Panc1 (cell line): ENCODE data around the gene CPA5.

Experiments used
- CTCF ChIP-seq: fragments of 450-650 bp; IDR thresholded peaks from 2 replicates; pipeline ENCODE4 v1.5.1; 2017; ENCODE audit warnings: mild to moderate bottlenecking
- POLR2AphosphoS5 ChIP-seq: IDR thresholded peaks from 2 replicates; pipeline ENCODE4 v1.6.1; 2012; ENCODE audit warnings: mild to moderate bottlenecking, low read depth, low read length, moderate library complexity
- TCF7L2 ChIP-seq: IDR thresholded peaks from 2 replicates; pipeline ENCODE4 v1.6.1; 2011; ENCODE audit warnings: mild to moderate bottlenecking, low read depth, low read length, inconsistent platforms

DNA sequence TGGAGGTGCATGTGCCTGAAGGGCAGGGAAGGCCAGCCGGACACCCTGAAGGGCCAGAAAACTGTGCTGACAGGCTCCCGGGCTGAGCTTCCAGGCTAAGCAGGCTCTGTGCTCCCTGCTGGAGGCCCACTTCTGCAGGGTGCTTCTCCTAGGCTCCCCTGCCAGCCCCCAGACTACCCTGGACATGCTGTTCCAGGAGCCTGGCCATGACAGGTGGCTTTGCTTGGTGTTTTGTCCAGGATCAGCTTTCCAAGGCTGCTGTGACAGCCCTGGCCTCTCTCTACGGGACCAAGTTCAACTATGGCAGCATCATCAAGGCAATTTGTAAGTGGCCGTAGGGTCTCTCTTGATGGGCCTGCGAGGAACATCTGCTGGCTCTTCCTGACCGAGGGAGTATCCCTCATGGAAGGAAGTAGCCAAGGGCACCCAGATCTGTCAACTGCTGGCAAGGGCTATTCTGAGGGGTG lies 41.0 kb downstream of the CPA5 start:
- TF ChIP-seq CTCF (no peak), TCF7L2 (no peak), POLR2AphosphoS5 (no peak)
